ENCODE results near the gene DCC.

- TF ChIP-seq EZH2phosphoT487 (IDR thresholded peaks at IDR 0.05; ENCODE audit: borderline replicate concordance, low read length), result no peak
- no peak for TF ChIP-seq CTCF (IDR thresholded peaks at IDR 0.05; ENCODE audit: low read depth, low read length, poor library complexity, severe bottlenecking)
Observed at GRCh38 chr18:52431683-52432082, 91.7 kb downstream of the DCC start.
